ENCODE measurements around the gene ARHGEF11.

DNA sequence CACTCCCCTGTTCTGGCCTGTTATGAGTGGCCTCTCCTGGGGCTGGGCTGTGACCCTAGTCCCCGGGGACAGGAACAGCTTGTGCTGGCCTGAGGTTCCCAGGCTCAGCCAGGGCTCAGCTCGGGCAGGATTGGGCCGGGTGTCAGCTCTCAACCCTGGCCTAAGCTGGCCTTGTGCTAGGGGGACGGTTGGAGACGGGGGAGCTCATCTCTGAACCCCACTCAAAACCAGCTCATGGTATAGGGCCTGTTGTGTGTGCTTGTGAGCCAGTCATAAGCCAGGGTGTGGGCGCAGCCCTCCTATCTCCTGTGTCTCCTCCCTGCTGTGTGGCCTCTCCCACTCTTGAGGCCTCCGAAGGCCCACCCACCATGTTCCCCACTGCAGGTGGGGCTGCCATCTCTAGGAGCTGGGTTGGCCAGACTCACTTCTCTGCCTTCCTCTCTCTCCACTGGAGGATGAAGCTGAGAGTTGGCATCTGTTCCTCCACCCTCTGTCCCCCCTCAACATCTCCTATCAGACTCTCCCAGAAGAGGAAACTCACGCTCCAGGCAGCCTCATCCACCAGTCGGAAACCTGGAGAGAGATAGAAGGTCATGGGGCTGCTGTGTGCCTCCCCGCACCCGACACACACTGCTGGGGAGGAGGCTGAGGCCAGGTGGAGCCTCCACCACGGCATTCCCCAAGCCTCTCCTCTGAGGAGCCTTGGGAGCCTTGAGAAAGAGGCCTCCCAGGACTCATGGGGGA, 150.7 kb downstream of the ARHGEF11 start:
- TF ChIP-seq EZH2 (IDR thresholded peaks at IDR 0.05; ENCODE audit: low read length) (no peak), CTCF (optimal IDR thresholded peaks at IDR 0.05 in 1 of 3, IDR thresholded peaks at IDR 0.05 in 1 of 3, conservative IDR thresholded peaks at IDR 0.05 in 1 of 3; ENCODE audit: extremely low read depth in 1 of 3, insufficient read depth in 2 of 3, low read length in 3 of 3) (no peak)
